DND-41 (cell line): Measurements from ENCODE around the gene OLA1.

ENCODE experiments used
- ATAC-seq: fragments of 200-7000 bp; cut with Tn5 transposase; 3 replicates; pipeline ENCODE4 v1.9.1; 2021; ENCODE audit warnings: low read depth; ENCODE audit not compliant: insufficient read depth
- DNase-seq: peaks from one replicate; pipeline ENCODE4 v3.0.0-alpha.2; 2020
- H2AFZ ChIP-seq: 2 replicates; pipeline ENCODE4 v1.6.0; 2012; ENCODE audit warnings: low read depth, low read length
- H3K27ac ChIP-seq: 2 replicates; pipeline ENCODE4 v1.5.1; 2012; ENCODE audit warnings: low read length, inconsistent platforms
- H3K27me3 ChIP-seq: fragments of 200-600 bp; sonication (generic); 2 replicates; pipeline ENCODE4 v1.6.0; 2012; ENCODE audit warnings: low read length, mild to moderate bottlenecking, inconsistent platforms; ENCODE audit not compliant: insufficient read depth, poor library complexity
- H3K36me3 ChIP-seq: 2 replicates; pipeline ENCODE4 v1.5.1; 2012; ENCODE audit warnings: low read length, inconsistent platforms; ENCODE audit not compliant: insufficient read depth
- H3K4me1 ChIP-seq: 2 replicates; pipeline ENCODE4 v1.5.1; 2012; ENCODE audit warnings: mild to moderate bottlenecking, low read length; ENCODE audit not compliant: insufficient read depth
- H3K4me2 ChIP-seq: 2 replicates; pipeline ENCODE4 v1.6.0; 2012; ENCODE audit warnings: mild to moderate bottlenecking, moderate library complexity, low read length, inconsistent platforms; ENCODE audit not compliant: insufficient read depth
- H3K4me3 ChIP-seq, 2 experiments: fragments of 200-600 bp in 1 of 2; shearing (Covaris generic) in 1 of 2; 2 replicates each; pipeline ENCODE4 v1.5.1; 2012 to 2016; ENCODE audit warnings: inconsistent platforms in 2 of 2, low read length in 2 of 2, mild to moderate bottlenecking in 2 of 2, low read depth in 1 of 2, moderate library complexity in 1 of 2
- H3K79me2 ChIP-seq: 2 replicates; pipeline ENCODE4 v1.6.0; 2012; ENCODE audit warnings: low read length, inconsistent platforms; ENCODE audit not compliant: insufficient read depth
- H3K9ac ChIP-seq: 2 replicates; pipeline ENCODE4 v1.6.0; 2012; ENCODE audit warnings: low read depth, mild to moderate bottlenecking, inconsistent platforms, low read length, moderate library complexity
- H3K9me3 ChIP-seq: 2 replicates; pipeline ENCODE4 v1.5.1; 2012; ENCODE audit warnings: low read length, moderate library complexity, mild to moderate bottlenecking, inconsistent platforms; ENCODE audit not compliant: insufficient read depth, severe bottlenecking
- H4K20me1 ChIP-seq: 2 replicates; pipeline ENCODE4 v1.6.0; 2012; ENCODE audit warnings: low read length; ENCODE audit not compliant: insufficient read depth
- EZH2 ChIP-seq: IDR thresholded peaks from 3 replicates; pipeline ENCODE4 v1.6.1; 2012; ENCODE audit warnings: borderline replicate concordance, low read depth, mild to moderate bottlenecking, moderate library complexity, low read length, inconsistent platforms; ENCODE audit not compliant: severe bottlenecking
- TF ChIP-seq, protein P1 (sequence below): IDR thresholded peaks from 2 replicates; pipeline ENCODE4 v1.5.1; 2012; ENCODE audit warnings: borderline replicate concordance, low read length, moderate library complexity, mild to moderate bottlenecking; ENCODE audit not compliant: poor library complexity, severe bottlenecking; ENCODE audit errors: extremely low read depth

The OLA1 gene

DNA sequence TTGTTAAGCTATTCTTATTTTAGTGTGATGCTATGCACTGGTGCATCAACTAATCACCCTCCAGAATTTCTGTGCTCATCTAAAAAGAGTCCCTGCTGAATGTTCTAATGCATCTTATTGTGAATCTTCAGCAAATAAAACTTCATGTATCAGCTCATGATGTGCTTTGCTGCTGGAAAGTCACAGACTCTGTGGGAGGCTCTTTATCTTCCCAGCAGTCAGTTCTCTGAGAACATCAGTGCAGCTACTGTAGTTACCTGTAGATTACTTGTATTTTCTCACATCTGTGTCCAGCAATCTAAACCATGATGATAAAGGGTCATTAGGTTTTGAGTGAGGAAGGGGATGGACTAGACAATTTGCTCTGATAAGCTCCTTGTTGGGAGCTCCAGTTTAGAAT lies 141.6 kb downstream of the OLA1 start:
- no peaks in the 10 kb centered on the region for H3K9me3 ChIP-seq
- no peak overlapping the region for H3K27ac ChIP-seq
- ATAC-seq (no peak), DNase-seq (no peak)
- H3K79me2 ChIP-seq, result no peaks in the 10 kb centered on the region
- peaks cover 13% of the 10 kb centered on the region; the same call in 1 of the 2 replicates for H3K36me3 ChIP-seq
- H3K4me2 ChIP-seq, result no peak overlapping the region
- H2AFZ ChIP-seq, result no peak overlapping the region
- no peaks in the 10 kb centered on the region for H3K27me3 ChIP-seq
- no peak overlapping the region for H3K9ac ChIP-seq
- H3K4me1 ChIP-seq, result no peaks in the 10 kb centered on the region
- TF ChIP-seq, protein P1, sequence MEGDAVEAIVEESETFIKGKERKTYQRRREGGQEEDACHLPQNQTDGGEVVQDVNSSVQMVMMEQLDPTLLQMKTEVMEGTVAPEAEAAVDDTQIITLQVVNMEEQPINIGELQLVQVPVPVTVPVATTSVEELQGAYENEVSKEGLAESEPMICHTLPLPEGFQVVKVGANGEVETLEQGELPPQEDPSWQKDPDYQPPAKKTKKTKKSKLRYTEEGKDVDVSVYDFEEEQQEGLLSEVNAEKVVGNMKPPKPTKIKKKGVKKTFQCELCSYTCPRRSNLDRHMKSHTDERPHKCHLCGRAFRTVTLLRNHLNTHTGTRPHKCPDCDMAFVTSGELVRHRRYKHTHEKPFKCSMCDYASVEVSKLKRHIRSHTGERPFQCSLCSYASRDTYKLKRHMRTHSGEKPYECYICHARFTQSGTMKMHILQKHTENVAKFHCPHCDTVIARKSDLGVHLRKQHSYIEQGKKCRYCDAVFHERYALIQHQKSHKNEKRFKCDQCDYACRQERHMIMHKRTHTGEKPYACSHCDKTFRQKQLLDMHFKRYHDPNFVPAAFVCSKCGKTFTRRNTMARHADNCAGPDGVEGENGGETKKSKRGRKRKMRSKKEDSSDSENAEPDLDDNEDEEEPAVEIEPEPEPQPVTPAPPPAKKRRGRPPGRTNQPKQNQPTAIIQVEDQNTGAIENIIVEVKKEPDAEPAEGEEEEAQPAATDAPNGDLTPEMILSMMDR, result no peak
- no peak for TF ChIP-seq EZH2
- H3K4me3 ChIP-seq, result no peak overlapping the region
- H4K20me1 ChIP-seq, result no peaks in the 10 kb centered on the region

DNA sequence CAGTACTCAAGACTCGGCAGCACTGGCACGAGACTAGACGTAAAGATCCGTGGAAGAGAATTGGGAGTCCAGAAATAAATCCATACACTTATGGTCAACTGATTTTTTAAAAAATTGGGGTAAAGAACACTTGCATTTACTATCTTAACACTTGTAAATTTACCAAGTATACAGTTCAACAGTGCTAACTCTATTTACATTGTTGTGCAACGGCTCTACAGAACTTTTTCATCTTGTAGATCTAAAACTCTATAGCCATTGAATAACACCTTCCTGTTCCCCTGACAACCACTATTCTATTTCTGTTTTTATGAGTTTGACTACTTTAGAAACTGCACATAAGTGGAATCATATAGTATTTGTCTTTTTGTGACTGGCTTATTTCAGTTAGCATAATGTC lies 153.8 kb downstream of the OLA1 start:
- DNase-seq, result no peak
- Histone ChIP-seq H3K79me2 (no peaks in the 10 kb centered on the region), H3K4me3 (no peak overlapping the region), H3K4me1 (no peaks in the 10 kb centered on the region), H3K9ac (no peak overlapping the region), H3K27ac (no peak overlapping the region), H3K27me3 (no peaks in the 10 kb centered on the region), H3K36me3 (0 out of 2 replicates have a peak, but pooled peaks cover 3% of the 10 kb centered on the region), H4K20me1 (no peaks in the 10 kb centered on the region), H2AFZ (no peak overlapping the region), H3K4me2 (no peak overlapping the region), H3K9me3 (no peaks in the 10 kb centered on the region)
- TF ChIP-seq, protein P1, result no peak
- no peak for TF ChIP-seq EZH2
- ATAC-seq, result no peak

- no peak overlapping the region for H2AFZ ChIP-seq
- H3K4me3 ChIP-seq, result no peak overlapping the region
- no peaks in the 10 kb centered on the region for H3K4me1 ChIP-seq
- no peak overlapping the region for H3K27ac ChIP-seq
- H3K36me3 ChIP-seq, result no peaks in the 10 kb centered on the region; the same call in 1 of the 2 replicates
- no peak overlapping the region for H3K9ac ChIP-seq
- no peaks in the 10 kb centered on the region for H3K9me3 ChIP-seq
- DNase-seq (no peak), ATAC-seq (no peak)
- no peak overlapping the region for H3K4me2 ChIP-seq
- no peaks in the 10 kb centered on the region for H3K79me2 ChIP-seq
- TF ChIP-seq, protein P1, result no peak
- no peak for TF ChIP-seq EZH2
- H3K27me3 ChIP-seq, result no peaks in the 10 kb centered on the region
- H4K20me1 ChIP-seq, result no peaks in the 10 kb centered on the region
Measured at GRCh38 chr2:174090476-174090875, 157.9 kb downstream of the OLA1 start.
